Upper lobe of left lung (tissue), 6 donors: ENCODE data around the gene MAD1L1. TPM values are rescaled to one million over a fixed set of nuclear protein-coding genes. Genes with fewer than 3 reads are reported as not detected.

ENCODE experiments used
- ATAC-seq, 2 donors: fragments of 200-7000 bp; cut with Tn5 transposase; one replicate each; pipeline ENCODE4 v1.9.1; 2022; ENCODE audit warnings: mild to moderate bottlenecking in 2 of 2, moderate library complexity in 2 of 2; ENCODE audit not compliant: low FRiP score in 2 of 2
- DNase-seq, 2 donors: peaks; one replicate each; pipeline ENCODE4 v3.0.0-alpha.2; 2019 to 2020
- H3K27ac ChIP-seq, 4 donors: fragments of 200-600 bp; sonication (generic); one replicate each; pipeline ENCODE4 v1.5.1; 2016 to 2019
- H3K27me3 ChIP-seq, 4 donors: fragments of 200-600 bp; sonication (generic); one replicate each; pipeline ENCODE4 v1.5.1; 2017 to 2019
- H3K36me3 ChIP-seq, 4 donors: fragments of 200-600 bp; sonication (generic); one replicate each; pipeline ENCODE4 v1.5.1; 2016 to 2019
- H3K4me1 ChIP-seq, 4 donors: fragments of 200-600 bp; sonication (generic); one replicate each; pipeline ENCODE4 v1.5.1; 2018 to 2019
- H3K4me3 ChIP-seq, 4 donors: fragments of 200-600 bp; sonication (generic); one replicate each; pipeline ENCODE4 v1.5.1; 2017 to 2019; ENCODE audit warnings: mild to moderate bottlenecking in 2 of 4, moderate library complexity in 1 of 4
- H3K9me3 ChIP-seq, 4 donors: fragments of 200-600 bp; sonication (generic); one replicate each; pipeline ENCODE4 v1.5.1; 2018 to 2019
- EP300 ChIP-seq, 4 donors: sonication (generic); formaldehyde crosslinking; IDR thresholded peaks; one replicate each; pipeline ENCODE4 v1.5.1; 2017; ENCODE audit warnings: antibody characterized with exemption in 4 of 4, control low read depth in 2 of 4
- POLR2A ChIP-seq, 4 donors: fragments of 450-650 bp; IDR thresholded peaks; one replicate each; pipeline ENCODE4 v1.5.1; 2016 to 2017; ENCODE audit warnings: antibody characterized with exemption in 4 of 4, mild to moderate bottlenecking in 2 of 4
- POLR2AphosphoS5 ChIP-seq, 2 donors: sonication (generic); formaldehyde crosslinking; IDR thresholded peaks; one replicate each; pipeline ENCODE4 v1.5.1; 2017; ENCODE audit warnings: antibody characterized with exemption in 2 of 2
- WGBS, 2 donors: methylation state at CpG; one replicate each; pipeline ENCODE4 v1.1.5; 2017 to 2018; 5-methylcytosine and 5-hydroxymethylcytosine counted together
- total RNA-seq, 6 donors: library from RNA; depleted of rRNA in 4 of 6; stranded (reverse); fragments of >200 nt in 4 of 6; gene quantifications; one replicate each; pipeline versions ENCODE4 v1.1.0 to v1.2.1, GENCODE V29; 2016 to 2021
- TF ChIP-seq, protein P1 (sequence below), 6 experiments: fragments of 450-650 bp in 4 of 6; fragments of 200-600 bp in 2 of 6; sonication (generic) in 2 of 6; IDR thresholded peaks; one replicate each; pipeline ENCODE4 v1.5.1; 2016 to 2019; ENCODE audit warnings: antibody characterized with exemption in 6 of 6
- donor health status: DM: no; HTN: no; CAD: no; lungs with moderate emphysema.
- donor health status: DM: no; HTN: yes; CAD: no; lungs with severe emphysema.

The MAD1L1 gene
- total RNA-seq, 6 donors from 2014 or later, result 40.6 to 364 (median 65.6) TPM

DNA sequence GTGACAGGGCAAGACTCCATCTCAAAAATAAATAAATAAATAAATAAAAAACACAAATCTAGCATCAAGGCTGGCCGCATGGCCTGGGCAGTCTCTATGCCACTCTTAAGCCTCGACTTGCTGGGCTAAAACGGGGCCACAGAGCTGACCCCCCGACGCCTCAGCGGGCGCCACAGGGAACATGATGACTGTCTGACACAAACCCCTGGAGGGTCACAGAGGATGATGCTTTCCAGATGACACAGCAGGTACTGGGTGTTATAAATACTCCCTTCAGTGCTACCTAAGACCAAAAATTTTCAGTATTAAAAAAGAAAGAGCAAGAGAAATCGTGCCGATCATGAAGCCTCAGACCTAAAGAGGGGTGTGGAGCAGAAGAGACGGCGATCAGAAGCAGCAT, 176.8 kb downstream of the MAD1L1 start:
- ATAC-seq, result no peak
- Histone ChIP-seq H3K27ac (no peak overlapping the region), H3K4me1 (no peaks in the 10 kb centered on the region), H3K27me3 (no peaks in the 10 kb centered on the region), H3K9me3 (peaks cover 0 to 5% (median 0%) of the 10 kb centered on the region in 4 donors), H3K4me3 (no peak overlapping the region), H3K36me3 (peaks cover 0 to 10% (median 3%) of the 10 kb centered on the region in 4 donors)
- TF ChIP-seq POLR2AphosphoS5 (IDR thresholded peaks at IDR 0.05), result no peak
- TF ChIP-seq, protein P1, sequence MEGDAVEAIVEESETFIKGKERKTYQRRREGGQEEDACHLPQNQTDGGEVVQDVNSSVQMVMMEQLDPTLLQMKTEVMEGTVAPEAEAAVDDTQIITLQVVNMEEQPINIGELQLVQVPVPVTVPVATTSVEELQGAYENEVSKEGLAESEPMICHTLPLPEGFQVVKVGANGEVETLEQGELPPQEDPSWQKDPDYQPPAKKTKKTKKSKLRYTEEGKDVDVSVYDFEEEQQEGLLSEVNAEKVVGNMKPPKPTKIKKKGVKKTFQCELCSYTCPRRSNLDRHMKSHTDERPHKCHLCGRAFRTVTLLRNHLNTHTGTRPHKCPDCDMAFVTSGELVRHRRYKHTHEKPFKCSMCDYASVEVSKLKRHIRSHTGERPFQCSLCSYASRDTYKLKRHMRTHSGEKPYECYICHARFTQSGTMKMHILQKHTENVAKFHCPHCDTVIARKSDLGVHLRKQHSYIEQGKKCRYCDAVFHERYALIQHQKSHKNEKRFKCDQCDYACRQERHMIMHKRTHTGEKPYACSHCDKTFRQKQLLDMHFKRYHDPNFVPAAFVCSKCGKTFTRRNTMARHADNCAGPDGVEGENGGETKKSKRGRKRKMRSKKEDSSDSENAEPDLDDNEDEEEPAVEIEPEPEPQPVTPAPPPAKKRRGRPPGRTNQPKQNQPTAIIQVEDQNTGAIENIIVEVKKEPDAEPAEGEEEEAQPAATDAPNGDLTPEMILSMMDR (IDR thresholded peaks at IDR 0.05), result no peak
- no peak for TF ChIP-seq POLR2A (IDR thresholded peaks at IDR 0.05)
- no peak for TF ChIP-seq EP300 (IDR thresholded peaks at IDR 0.05)
- 95 to 96% methylated on average over 11 of the region's 11 CpGs for WGBS, 2 donors
- DNase-seq, result no peak

DNA sequence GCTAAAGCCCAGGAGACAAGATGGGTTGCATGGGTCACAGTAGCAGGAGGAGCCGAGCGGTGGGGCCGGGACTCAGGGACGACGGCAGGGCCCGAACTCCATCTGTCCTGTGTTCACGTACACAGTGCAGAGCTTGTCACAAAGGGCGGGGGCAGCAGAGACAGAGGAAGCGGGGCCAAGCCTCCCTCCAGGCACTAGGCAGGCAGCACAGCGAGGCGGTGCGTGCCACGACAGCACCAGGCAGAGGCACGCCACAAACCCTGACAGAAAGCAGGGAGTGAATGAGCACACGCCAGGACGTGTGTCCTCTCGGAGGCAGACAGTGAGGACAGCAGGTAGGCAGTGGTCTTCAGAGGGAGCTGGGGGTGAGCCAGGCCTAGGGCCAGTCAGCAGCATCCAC, 177.8 kb downstream of the MAD1L1 start:
- Histone ChIP-seq H3K9me3 (no peaks in the 10 kb centered on the region), H3K4me1 (no peaks in the 10 kb centered on the region), H3K4me3 (no peak overlapping the region), H3K27ac (no peak overlapping the region), H3K27me3 (no peaks in the 10 kb centered on the region), H3K36me3 (peaks cover 0 to 10% (median 3%) of the 10 kb centered on the region in 4 donors)
- DNase-seq, result no peak
- TF ChIP-seq POLR2AphosphoS5 (IDR thresholded peaks at IDR 0.05) (no peak), POLR2A (IDR thresholded peaks at IDR 0.05) (no peak), EP300 (IDR thresholded peaks at IDR 0.05) (no peak)
- TF ChIP-seq, protein P1 (IDR thresholded peaks at IDR 0.05), result no peak
- no peak for ATAC-seq
- WGBS, 2 donors, result 92 to 97% methylated on average over 17 of the region's 17 CpGs

DNA sequence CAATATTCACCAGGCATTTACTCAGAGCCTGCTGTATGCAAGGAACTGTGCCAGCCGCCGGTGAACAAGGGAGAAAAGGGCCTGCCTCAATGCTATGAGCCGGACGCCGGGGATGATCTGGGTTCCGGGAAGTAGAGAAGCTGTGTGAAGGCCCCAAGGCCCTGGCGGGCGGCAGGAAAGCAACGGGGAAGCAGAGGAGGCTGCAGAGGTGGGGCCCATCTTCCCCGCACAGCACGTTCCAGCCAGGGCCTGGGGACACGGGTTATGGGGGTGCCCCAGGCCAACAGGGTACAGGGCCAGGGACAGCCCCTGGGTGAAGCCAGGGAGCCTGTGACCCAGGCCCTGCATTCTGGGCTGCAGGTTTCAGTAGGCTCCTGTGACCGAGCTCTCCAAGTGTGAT, 179.3 kb downstream of the MAD1L1 start:
- ATAC-seq, result peak in 1 of 2 donors; percentile 12
- H3K36me3 ChIP-seq, result peaks cover 0 to 10% (median 3%) of the 10 kb centered on the region in 4 donors
- 96 to 98% methylated on average over 13 of the region's 13 CpGs for WGBS, 2 donors
- no peaks in the 10 kb centered on the region for H3K4me1 ChIP-seq
- H3K27me3 ChIP-seq, result no peaks in the 10 kb centered on the region
- H3K9me3 ChIP-seq, result no peaks in the 10 kb centered on the region
- no peak for TF ChIP-seq POLR2A (IDR thresholded peaks at IDR 0.05)
- no peak for TF ChIP-seq POLR2AphosphoS5 (IDR thresholded peaks at IDR 0.05)
- TF ChIP-seq EP300 (IDR thresholded peaks at IDR 0.05), result no peak
- DNase-seq, result no peak
- no peak overlapping the region for H3K4me3 ChIP-seq
- H3K27ac ChIP-seq, result no peak overlapping the region

DNA sequence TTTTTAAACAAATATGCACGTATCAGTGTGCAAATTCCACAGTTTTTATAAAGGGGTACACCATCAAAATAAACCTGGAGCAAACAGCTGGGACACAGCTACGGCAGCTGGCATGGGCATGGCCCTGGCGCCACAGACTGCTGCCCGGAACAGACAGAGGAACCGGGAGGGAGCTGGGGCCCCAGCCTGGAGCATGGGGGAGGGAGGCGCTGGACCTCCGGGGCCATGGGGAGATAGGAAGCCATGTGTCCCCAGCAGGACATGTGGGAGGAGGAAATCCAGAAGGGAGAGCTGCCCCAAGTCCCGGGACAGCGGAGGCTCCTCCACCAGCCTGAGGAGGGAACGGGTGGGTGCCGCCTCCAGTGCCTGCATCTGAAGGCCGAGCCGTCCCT, 180.1 kb downstream of the MAD1L1 start:
- Histone ChIP-seq H3K4me1 (no peaks in the 10 kb centered on the region), H3K27ac (no peak overlapping the region), H3K9me3 (no peaks in the 10 kb centered on the region), H3K36me3 (peaks cover 0 to 10% (median 3%) of the 10 kb centered on the region in 4 donors), H3K4me3 (no peak overlapping the region), H3K27me3 (no peaks in the 10 kb centered on the region)
- no peak for ATAC-seq
- no peak for TF ChIP-seq POLR2AphosphoS5 (IDR thresholded peaks at IDR 0.05)
- TF ChIP-seq, protein P1 (IDR thresholded peaks at IDR 0.05), result no peak
- no peak for TF ChIP-seq POLR2A (IDR thresholded peaks at IDR 0.05)
- no peak for TF ChIP-seq EP300 (IDR thresholded peaks at IDR 0.05)
- no peak for DNase-seq
- WGBS, 2 donors, result 91 to 92% methylated on average over 7 to 13 of the region's 13 CpGs

DNA sequence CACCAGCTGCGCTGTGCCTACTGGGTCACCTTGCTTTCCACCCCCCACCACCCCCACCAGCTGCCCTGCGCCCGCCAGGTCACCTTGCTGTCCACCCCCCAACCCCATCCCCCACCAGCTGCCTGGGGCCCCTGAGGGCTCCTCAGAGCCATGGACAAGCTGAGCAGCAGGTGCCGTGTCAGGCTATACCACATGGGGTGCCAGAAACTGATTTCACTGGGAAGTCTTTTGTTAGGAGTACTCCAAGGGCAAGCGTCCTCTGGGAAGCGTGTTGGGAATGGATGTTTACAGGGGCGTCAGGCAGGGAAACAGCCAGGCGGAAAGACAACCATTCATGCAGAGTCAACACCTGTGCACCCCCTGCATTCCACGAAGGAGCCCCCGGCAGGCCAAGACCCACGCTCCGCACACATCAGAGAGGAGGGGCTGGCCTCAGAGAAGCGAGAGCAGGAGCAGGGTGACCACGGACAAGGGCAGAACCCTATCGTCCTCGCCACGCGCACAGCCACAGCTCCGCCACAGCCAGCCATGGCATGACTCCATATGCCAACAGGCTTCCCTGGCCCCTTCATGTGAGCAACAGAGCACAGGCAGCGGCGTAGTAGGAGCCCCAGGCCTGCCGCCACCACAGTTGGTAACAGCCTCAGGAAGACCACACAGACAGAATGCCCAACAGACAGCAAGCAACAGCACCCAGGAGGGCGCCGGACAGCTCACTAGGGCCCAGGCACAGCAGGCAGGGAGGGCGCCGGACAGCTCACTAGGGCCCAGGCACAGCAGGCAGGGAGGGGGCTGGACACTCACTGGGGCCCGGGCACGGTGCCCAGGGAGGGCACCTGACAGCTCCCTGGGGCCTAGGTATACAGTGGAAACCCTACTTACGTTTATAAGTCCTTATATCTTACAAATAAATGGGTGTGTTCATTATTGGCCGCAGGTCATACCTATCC, 180.8 kb downstream of the MAD1L1 start:
- Histone ChIP-seq H3K4me1 (no peaks in the 10 kb centered on the region), H3K27me3 (no peaks in the 10 kb centered on the region), H3K4me3 (no peak overlapping the region), H3K27ac (no peak overlapping the region), H3K36me3 (peaks cover 0 to 10% (median 3%) of the 10 kb centered on the region in 4 donors), H3K9me3 (no peaks in the 10 kb centered on the region)
- WGBS, 2 donors, result 91 to 94% methylated on average over 12 to 26 of the region's 30 CpGs
- no peak for DNase-seq
- no peak for ATAC-seq
- TF ChIP-seq, protein P1 (IDR thresholded peaks at IDR 0.05), result no peak
- no peak for TF ChIP-seq EP300 (IDR thresholded peaks at IDR 0.05)
- no peak for TF ChIP-seq POLR2A (IDR thresholded peaks at IDR 0.05)
- TF ChIP-seq POLR2AphosphoS5 (IDR thresholded peaks at IDR 0.05), result no peak
